ENCODE results near the gene NISCH.

NISCH gene

DNA sequence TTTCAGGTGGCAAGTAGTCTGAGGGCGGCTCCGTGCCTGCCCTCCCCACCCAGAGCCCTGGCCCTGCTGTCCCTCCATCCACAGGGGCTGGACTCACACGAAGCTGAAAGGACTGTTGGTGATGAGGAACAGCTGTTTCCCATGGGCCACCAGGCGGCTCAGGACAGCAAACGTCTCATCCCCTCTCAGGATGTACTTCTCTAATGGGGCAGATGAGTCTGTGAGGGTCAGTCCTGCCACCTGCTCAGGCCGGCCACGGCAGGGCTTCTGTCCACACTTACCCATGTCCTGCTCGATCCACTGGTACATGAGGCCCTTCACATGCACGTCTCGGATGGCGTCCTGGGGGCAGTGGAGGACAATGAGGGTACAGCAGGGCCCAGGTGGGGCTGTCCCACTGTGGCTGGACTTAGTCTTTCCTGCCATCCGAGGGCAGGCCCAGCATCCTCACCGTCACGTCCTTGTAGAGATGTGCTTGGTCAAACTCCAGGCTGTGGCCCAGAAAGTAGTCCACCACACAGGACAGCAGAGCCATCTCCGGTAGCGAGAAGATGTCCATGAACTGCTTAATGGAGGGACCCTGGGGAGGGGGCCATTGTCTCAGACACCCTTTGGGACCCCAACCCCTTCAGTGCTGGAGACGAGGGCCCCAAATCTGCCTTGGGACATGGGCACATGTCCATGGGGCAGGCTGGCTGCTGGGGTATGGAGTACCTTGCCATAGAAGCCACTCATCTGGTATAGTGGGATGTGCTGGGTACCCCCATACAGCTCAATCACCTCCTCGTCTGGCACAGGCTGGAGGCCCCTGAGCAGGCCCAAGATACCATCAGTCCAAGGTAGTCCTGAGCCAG is 72.6 kb downstream of the NISCH start:
- FAIRE-seq: no peak

DNA sequence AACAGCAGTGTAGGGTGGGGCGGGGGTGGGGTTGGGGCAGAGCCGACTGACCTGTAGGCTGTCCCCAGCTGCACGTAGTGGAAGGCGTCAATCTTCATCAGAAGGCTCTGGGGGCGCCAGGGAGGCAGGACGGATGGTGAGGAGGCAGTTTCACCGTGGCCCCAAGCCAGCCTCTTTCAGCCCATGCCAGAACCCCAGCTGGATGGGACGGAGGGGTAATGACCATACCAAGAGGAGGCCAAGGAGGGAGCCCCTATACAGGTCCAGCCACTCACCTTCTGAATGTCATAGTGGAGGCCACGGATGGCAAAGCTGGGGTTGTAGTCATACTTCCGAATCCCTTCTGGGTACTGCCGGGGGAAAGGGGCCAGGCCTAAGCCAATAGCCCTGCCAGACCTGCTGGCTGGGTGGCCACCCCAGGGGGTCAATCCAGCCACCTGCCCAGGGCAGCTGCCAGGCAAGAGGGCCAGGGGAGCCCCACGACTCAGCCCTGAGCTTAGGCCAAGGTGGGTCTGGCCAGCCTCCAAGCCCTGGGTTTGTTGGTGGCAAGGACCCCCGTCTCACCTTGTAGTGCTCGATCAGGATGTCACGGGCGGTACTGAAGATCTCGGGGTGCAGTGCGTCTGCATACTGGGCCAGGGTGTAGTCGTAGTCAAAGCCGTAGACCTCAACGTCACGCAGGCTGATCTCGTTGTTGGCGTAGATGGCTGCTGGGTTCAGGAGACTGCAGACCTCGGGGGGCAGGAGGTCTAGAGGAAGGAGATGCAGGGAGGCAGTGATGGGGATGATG is 73.4 kb downstream of the NISCH start:
- FAIRE-seq: no peak

DNA sequence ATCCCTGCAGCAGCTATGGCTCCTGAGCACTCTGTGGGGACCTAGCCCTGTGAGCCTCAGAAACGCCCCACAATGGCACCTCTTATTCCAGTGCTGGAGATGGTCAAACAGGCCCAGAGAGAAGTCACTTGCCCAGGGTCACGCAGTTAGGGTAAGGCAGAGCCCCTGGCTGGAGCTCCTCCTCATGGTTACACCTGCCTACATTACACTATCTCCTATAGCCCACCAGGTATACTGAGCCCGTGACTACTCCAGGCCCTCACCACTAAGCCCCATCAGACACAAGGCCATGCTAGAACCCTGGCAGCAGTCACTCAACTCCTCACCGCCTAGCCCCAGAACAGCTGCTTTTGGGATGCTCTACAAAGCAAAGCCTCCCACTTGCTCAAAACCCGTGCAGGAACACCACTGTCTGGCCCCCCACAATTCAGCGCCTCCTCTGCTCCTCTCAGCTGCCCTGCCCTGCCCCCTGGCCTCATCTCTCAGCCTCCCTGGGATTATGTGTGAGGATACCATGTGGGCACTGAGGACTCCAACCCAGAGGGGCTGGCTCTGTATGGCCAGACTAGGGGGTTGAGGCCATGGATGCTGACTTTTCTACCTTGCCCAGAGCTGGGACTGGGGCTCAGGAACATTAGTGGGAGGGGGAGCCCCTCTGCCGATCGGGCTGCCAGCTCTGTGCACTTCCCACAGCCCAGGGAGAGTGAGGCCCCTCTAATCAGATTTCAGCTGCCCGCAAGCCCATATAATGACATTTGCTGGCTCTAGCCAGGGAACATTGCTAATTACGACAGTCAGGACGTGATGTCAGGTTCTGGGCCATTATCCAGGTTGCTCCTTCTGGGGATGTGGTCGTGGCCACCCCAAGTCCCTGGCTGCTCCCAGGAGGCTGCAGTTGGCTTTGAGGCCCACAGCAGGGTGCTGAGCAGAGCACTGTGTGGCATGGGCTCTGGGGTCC is 74.3 kb downstream of the NISCH start:
- no peak for FAIRE-seq

DNA sequence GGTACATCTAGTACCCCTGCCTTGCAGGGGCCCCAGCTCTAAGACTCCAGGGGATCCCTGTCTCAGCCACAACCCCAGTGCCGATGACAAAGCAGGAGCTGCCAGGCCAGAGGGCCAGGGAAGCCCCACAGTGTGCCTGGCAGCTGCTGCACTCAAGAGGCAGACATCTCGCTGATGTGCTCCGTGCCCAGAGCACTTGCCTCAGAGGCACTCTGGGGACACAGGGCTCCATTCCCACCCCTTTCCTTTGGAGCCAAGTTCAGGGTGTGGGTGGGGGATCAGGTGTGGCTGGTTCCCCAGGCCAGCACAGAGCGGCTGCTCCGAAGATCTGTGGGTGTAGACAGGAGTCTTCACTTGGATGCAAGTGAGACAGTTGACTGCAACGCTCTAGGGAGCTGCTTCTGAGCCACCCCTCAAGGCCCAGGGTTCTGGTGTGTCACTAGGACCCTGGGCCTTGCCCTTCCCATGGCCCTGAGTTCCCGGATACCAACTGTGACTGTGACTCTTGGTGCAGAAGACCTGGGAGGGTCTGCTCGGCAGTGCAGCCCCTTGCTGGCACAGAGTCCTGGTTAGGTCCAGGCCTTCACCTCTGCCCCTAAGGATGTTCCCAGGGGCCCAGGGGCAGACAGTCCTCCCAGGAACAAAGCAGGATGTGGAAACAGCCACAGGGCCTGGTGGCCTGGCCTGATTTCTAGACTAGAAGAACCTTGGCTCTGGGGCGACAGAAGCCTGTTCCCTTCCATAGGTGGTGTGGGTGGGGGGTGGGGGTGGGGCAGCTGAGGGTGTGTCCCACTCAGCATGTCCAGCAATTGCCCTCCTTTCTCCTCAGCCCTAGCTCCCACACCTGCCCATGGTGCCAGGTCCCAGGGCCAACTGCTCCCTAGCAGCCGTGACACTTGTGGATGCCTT is 75.8 kb downstream of the NISCH start:
- FAIRE-seq: no peak

DNA sequence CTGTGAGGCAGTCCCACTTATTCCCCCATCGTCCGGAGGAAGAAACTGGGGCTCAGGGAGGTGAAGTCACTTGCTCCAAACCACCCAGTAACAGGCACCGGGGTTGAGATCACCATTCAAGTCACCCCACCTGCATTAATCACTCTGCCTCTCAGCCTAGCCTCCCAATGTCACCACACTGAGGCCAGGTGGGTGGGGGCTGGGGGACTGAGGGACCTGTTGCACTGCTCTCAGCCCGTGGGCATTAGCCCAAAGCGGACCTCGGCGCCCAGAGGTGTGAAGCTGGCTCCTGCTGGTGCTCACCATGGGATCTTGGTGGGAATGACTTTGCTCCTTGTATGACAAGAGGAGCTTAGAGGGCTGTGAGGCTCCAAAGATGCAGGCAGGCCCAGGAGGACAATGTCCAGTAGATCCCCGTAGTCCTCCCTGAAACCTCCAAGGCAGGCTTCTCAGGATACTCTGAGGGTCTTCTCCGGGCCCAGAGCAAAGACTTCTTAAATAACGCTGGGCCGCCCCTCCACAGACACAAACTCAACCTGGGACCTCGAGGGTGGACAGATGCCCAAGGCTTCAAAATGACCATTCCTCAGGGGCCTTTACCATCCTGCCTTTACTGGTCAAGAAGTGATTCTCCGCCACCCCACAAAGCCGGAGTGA is 76.6 kb downstream of the NISCH start:
- no peak for FAIRE-seq

DNA sequence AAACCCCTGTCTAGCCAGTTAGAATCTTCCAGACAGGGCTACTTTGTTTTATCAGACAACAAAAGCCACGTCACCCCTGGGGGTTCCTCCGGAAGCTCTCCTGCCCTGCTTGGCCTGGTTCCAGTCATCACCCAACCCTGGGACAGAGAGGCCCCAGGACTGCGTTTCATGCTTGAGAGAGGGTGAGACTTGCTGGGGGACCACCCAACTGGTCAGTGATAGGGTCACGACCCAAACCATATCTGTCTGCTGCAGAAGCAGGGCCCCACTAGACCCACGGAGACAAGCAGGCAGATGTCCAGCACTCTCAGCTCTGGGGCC is 77.1 kb downstream of the NISCH start:
- no peak for FAIRE-seq

DNA sequence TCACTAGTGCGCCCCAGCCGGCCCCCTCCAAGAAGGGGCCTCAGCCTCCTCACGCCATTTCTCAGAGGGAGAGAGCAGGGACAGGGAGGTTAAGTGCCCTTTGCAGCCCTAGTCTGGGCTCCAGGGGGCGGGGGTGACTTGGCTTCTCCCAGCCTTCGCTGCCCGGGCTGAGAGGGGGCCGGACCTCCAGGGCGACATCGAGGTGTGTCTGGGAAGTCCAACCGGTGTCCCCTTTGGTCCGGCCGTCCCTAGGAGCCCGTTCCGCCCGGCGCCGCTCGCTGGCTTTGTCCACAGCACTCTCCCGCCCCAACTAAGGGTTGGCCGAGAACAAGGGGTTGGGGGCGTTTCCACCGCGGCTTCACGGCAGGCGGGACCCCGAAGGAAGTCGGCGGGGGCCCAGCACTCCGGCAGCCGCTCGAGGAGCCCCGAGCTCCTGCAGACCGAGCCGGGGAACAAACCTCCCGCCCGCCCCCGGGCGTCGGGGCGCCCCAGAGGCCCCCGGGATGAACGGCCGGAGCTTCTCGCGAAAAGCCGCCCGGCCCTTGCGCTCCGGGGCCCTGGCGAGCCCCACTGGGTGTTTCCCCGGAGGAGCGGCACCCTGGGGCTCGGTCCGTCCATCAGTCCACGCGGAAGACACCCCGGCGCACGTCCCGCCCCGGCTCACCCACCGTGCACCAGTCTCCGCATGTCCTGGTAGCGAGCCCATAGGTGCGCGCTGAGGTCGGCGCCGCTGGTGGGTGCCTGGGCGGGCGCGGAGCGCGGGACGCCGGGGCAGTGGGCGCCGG is 77.6 kb downstream of the NISCH start:
- no peak for FAIRE-seq

DNA sequence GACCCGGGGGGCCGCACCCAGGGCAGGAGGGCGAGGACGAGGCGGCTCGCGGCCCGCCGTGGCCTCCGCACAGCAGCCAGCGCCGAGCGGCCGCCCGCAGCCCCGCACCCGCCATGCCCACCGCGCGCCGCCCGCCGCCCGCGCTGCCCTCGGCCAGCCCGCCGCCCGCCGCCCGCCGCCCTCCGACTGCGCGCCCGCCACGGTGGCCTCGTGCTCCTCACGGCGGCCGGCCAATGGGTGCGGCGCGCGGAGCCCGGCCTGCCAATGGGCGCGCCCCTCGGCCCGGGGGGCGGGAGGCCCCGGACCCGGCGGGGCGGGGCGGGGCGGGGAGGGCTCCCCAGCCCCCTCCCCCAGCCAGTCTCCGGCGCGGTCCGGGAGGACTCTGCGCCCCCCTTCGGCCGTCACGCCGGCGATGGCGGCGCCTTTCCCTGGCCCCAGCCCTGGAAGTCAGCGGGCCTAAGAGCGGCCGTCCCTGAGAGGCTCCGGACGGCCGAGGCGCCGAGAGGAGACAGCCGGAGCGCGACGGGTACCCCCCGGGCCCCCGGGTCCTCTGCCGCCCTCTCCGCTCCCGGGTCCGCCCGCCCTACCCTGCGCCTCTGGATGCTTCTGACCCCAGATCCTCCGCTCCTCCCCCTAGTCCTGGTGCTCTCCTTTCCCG is 78.3 kb downstream of the NISCH start, which contains the start of gene NT5DC2:
TSS of gene NT5DC2 (minus strand) at position 235 of the 658 bp plus-strand sequence. CDS start at position 115, 120 bp downstream.
- FAIRE-seq: no peak

DNA sequence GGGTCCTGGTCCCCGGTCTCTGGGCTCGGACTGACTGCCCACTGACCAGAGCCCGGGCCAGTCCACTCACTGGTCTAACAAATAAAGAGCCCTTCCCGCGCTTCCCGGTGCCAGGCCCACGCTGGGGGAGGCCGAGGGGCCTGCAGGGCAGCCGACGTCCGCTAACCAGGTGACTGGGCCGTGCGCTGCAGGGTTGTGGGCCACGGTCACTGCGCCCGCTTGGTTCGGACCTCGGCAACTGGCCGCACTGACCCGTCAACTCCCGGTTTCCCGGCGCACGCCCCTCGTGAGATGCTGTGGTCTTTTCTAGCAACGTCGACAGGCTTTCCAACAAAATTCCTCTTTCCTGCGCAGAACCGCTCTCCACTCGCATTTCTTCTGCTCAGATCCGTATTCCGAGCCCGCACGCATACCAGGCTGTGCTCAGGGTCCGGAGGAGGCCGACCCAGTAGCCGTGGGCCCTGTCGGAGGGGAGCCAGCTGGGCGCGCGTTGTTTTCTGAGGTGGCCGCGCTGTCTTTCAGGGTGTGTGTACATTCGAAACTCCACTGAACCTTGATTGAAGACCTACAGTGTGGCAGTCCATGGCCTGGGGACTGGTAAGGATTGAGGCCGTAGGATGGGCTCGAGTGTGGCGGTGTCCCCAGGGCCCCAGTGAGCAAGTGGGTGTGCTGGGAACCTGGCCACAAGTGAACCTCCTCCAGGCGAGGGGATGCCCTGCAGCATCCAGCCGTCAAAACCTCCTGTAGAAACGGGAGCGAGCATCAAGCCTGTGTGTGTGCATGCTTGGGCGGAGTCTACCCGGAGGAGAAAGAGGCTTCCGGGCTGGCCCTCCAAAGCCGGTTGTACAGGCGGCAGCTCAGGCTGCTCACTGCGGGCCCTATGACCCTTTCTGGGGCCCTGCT is 79.1 kb downstream of the NISCH start:
- FAIRE-seq: no peak

DNA sequence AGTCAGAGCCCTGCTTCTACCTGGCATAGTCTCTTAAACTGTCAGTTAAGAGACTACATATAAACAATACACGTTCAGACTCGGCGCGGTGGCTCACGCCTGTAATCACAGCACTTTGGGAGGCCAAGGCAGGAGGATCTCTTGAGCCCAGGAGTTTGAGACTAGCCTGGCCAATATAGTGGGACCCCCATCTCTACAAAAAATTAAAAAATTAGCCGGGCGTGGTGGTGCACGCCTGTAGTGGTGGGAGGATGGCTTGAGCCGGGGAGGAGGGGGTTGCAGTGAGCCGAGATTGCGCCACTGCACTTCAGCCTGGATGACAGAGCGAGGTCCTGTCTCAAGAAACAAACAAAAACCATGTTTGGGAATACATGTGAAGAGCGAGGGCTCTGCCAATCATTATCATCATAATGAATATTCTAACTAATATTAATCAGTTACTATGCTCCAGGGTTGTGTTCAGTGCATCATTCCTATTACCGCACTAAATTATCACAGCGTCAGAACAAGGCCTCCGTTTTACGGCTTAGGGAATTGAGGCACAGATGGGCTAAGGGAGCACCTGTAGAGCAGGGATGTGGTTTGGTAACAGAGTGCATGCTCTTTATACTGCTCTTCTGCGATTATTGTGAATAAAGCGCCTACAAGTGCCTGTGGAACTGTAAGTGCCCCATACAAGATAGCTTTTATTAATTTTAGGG is 80.2 kb downstream of the NISCH start:
- no peak for FAIRE-seq

DNA sequence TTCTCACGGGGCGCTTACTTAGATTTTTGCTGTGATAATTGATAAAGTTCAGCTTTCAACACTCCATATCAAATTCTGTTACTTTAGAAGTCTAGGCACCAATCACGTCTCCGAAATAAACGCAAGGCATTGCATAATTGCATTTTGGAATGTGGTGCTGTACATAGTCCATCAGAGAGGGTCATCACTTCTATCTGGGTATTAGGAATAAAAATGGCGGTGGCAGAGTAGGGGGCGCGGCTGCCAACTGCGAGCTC is 80.6 kb downstream of the NISCH start:
- FAIRE-seq: no peak

DNA sequence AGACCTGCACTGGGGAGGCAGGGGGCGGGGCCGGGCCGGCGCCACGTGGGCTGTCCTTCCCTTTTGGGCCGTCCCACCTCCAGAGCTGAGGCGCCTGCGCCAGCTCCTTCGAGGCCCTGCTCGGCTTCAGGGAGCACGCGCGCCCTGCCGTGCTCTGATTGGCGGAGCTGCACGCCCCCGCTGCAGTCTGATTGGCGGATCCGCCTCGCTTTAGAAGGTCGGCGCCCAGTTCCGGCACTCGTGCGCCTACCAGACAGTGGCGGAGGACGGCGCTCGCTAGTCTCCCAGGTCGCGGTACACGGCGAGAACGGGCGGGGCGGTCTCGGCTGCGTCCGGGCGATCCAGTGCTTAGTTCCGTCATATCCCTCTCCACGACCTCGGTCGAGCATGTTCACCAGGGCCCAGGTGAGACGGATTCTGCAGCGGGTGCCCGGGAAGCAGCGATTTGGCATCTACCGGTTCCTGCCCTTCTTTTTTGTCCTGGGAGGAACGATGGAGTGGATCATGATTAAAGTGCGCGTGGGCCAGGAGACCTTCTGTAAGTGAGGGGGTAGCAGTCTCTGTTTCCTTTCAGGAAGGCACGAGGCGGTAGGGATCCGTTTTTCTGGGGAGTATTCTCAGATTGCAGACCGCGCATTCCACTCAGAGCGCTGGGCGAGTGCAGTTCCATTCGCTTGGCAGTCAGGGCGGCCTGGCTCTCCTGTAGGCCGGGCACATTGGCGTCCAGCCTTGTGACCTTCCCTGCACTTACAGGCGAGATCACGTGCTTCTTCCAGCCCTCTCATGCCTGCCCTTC is 81.2 kb downstream of the NISCH start, which contains the start of gene UQCC5:
TSS of gene UQCC5 (plus strand) at position 237 of the 796 bp plus-strand sequence. CDS start at position 388, 151 bp downstream.
- FAIRE-seq: peak; percentile 95

DNA sequence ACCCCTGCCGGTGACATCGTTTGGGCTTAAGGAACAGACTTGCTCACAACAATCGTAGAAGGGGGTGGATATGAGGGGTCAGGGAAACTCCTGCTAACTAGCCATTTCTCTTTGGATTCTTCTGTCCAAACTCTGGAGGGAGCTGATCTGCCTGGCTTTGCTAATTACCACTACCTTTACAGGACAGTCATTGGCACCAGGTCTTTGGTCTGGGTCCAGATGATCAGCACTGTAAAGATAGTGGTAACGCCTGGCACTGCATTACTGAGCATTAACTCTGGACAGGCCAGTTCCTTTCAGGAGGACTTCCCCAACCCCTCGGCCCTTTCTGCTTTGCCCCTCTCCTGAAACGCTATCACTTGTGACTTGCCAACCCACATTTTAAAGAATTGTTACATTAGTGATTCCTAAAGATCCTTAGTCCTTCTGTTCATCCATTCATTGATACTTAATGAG is 81.8 kb downstream of the NISCH start:
- FAIRE-seq: no peak

DNA sequence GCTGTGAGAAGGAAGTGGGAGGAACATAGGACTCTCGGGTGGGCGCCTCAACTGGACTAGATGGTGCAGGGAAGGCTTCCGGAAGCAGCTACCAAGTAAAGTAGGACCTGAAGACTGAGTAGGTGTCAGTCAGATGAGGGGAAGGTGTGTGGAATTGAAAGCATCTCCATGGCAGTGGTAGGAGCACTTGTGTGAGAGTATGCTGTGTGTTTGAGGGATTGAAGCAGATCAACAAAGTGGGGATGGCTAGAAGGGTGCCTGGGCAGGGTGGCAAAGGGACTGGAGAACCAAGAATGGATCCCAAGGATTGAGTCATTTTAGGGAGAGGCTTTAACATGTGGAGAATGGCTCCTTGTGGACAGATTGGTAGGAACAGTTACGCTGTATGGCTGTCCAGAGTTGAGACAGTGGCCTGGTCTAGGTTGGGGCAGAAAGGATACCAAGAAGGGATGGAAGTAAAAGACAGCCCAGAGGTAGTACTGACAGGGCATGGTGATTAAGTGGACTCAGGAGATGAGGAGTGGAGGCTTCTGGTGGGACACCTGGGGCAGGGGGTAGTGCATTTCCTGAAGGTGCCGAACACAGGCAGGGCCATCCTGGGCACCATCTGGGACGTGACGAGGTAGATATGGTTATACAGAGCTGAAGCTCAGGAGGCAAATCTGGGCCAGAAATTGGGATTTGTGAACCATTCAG is 82.5 kb downstream of the NISCH start:
- no peak for FAIRE-seq

DNA sequence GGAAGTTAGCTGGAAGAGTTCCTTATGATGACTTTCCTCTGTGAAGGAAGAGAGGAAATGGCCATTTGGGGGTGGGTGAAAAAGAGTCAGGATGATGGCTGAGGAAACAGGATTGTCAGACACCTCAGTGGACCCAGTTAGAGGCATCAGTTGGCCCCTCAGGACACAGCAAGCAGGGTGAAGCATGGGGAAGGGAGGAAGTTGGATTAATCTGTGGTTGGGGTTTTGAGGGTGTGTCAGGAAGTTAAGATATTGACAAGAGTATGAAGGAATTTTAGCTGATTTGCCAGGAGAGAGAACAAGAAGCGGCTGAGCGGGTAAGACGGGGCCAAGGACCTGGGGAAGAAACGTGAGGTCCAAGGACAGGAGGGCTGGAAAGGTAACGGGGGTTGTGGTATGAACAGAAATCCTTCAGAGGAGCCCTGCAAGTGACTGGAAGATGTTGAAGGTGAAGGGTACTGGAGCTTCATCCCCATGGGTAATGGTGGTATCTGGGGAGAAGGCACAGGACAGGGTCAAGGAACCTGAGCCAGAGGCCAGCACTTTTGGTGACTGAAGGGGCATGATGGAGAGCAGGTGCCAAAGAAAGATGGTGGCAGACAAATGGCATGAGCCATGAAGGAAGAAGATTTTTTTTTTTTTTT is 83.7 kb downstream of the NISCH start:
- no peak for FAIRE-seq

DNA sequence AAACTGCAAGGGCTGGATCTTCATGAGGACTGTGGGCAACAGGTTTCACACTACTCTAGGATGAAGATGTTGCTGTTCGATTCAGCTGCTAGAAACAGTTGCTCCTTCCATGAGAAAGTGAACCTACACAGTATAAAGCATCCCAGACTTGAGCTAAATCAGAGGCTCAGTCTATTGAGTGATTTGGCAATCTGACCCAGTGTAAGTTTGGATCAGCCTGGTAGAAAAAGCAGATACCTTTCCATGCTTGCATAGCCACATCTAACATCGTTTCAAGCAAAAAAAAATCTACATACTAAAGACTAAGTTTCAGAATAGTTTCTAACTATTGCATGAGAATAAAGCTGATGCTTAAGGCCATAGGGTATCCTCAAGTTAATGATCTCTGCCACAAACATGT is 85.6 kb downstream of the NISCH start:
- FAIRE-seq: no peak

Measured in A204.1 (cell line).